Fibroblast of skin of right quadriceps (primary cell): Measurements from ENCODE around the gene MARVELD1.

Experiments used
- DNase-seq: peaks from one replicate; pipeline ENCODE4 v3.0.0-alpha.2; 2013

MARVELD1 gene

GRCh38 chr10:97759946-97760345 lies 46.4 kb downstream of the MARVELD1 start:
- no peak for DNase-seq

- no peak for DNase-seq
Measured at GRCh38 chr10:97760461-97761257, 47.1 kb downstream of the MARVELD1 start.

GRCh38 chr10:97761331-97761865 lies 47.9 kb downstream of the MARVELD1 start:
- no peak for DNase-seq

- no peak for DNase-seq
Measured at GRCh38 chr10:97762056-97762455, 48.5 kb downstream of the MARVELD1 start.

- DNase-seq = peak; percentile 5
Measured at GRCh38 chr10:97762816-97763215, 49.3 kb downstream of the MARVELD1 start.

- no peak for DNase-seq
Measured at GRCh38 chr10:97763411-97763810, 49.9 kb downstream of the MARVELD1 start.

GRCh38 chr10:97763947-97764346 lies 50.4 kb downstream of the MARVELD1 start:
- DNase-seq = no peak

GRCh38 chr10:97764519-97764931 lies 51.0 kb downstream of the MARVELD1 start:
- DNase-seq = no peak

- no peak for DNase-seq
Measured at GRCh38 chr10:97765201-97765600, 51.7 kb downstream of the MARVELD1 start.

- DNase-seq = no peak
Measured at GRCh38 chr10:97766106-97766810, 52.7 kb downstream of the MARVELD1 start.

GRCh38 chr10:97766996-97767924 lies 53.7 kb downstream of the MARVELD1 start:
- DNase-seq = no peak
